ENCODE results near the gene RHOB.

The RHOB gene

GRCh38 chr2:20438334-20439192 is 8.3 kb upstream of the RHOB start:
- peak; percentile 94 for DNase-seq (ENCODE audit: low read depth)

DNA sequence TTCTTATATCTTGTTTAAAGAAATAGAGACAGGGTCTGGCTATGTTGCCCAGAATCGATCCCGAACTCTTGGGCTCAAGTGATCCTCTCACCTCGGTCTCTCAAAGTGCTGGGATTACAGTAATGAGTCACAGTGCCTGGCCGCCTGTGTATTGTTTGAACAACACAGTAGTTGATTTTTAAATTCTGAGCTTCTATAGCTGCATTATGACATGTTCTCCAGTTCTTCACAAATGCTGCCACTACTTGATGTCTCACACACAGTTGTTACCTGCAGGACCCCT is 7.7 kb upstream of the RHOB start:
- DNase-seq (ENCODE audit: low read depth): peak; percentile 30

GRCh38 chr2:20439503-20439902 is 7.4 kb upstream of the RHOB start:
- peak; percentile 45 for DNase-seq (ENCODE audit: low read depth)

DNA sequence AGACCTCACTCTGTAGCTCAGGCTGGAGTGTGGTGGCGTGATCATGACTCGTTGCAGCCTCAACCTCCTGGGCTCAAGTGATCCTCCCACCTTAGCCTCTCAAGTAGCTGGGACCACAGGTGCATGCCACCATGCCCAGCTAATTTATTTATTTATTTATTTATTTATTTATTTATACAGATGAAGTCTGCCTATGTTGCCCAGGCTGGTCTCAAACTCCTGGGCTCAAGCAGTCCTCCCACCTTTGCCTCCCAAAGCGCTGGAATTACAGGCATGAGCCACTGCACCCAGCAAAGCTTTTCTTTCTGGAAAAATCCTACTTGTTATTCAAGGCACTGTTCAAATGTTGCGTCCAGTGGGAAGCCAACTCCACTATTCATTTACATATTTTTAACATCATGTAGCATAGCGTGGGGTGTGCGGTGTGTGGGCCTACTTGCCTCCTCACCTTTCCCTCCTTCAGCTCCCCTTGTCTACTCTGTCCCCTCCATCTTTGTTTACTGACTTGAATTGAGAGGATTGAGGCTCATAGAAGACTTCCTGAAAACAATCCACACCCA is 6.8 kb upstream of the RHOB start:
- no peak for DNase-seq (ENCODE audit: low read depth)

DNA sequence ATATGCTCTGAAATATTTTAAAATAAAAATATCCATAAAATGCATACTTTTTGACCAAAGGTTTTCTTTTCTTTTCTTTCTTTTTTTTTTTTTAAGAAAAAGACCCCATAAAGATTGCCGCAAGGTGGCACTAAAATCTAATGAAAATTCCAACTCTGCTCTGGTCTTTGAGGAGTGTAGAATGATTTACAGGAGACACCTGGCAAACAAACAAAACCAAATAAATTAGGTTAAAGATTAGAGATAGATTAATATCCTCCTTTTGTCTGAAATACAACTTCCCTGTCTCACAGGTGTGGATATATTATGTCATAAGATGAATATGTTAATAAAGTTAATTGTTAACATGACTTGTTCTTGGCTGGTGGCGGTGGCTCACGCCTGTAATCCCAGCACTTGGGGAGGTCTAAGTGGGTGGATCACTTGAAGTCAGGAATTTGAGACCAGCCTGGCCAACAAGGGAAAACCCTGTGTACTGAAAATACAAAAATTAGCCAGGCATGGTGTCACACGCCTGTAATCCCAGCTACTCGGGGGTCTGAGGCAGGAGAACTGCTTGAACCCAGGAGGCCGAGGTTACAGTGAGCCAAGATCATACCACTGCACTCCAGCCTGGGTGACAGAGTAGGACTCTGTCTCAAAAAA is 3.5 kb upstream of the RHOB start:
- DNase-seq (ENCODE audit: low read depth): peak; percentile 48

DNA sequence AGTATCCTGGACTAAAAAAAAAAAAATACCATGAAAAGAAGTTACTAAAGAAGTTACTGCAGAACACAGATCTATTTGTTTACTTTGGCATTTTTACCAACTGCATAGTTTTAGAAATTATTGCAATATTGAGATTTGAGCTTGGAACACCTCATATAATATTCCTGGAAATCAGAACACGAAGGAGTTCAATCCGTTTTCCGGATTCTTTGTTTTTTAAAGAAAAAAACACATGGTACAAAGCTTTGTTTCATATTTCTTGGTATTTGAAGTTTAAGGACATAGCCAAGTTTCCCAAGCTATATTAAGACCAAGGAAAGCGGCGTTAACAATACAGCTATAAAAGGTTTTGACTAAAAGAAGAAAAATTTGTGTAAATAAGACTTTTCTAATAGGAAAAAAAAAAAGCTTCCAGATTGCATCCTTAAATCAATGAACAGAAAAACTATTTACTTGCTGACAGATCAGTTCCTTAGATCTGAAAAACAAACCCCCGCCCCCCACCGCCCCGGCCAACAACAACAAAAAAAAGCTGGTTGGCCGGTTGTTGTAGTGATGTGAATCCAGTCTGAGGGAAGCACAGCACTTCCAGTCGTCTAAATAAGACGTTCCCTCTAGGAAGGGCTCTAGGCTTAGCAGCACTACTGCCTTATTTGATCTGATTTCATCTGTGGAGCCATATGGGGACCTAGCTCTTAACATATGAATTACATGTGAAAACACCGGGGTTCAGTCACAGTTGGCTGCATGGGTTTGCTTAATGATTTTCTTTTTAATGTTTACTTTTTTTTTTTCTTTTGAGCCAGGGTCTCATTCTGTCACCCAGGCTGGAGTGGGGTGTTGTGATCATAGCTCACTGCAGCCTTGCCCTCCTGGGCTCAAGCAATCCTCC is 2.5 kb upstream of the RHOB start:
- peak; percentile 90 for DNase-seq (ENCODE audit: low read depth)

GRCh38 chr2:20444993-20445910 is 1.6 kb upstream of the RHOB start:
- DNase-seq (ENCODE audit: low read depth): no peak

DNA sequence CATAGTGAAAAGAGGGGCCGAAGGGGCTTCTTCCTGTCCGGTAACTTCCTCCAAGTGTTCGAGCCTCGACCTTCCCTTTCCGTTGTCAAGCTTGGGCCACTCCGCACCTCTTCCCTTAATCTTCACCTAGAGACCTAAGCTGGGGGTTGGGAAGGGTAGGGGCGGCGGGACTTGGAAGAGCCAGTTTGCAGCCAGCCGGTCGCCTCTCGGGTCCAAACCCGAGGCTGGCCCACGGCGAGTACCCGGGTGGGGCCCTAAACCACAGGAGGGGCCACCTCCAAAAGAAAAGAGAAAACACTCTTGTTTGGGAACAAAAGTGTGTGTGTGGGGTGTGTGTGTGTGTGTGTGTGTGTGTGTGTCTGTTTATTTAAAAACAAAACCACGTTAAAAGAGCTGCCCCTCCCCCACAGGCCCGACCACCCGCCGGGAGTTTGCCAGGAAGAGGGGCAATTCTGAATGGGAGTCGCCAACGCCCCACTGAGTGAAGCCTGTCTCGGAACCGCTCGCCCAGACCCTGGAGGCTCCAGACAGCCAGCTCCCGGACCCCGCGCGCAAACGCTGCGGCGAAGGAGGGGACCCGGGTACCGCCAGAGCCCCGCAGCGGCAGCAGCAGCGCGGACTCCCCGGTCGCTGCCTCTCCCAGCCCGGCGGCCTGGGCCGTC is 488 bp upstream of the RHOB start:
- DNase-seq (ENCODE audit: low read depth): no peak

DNA sequence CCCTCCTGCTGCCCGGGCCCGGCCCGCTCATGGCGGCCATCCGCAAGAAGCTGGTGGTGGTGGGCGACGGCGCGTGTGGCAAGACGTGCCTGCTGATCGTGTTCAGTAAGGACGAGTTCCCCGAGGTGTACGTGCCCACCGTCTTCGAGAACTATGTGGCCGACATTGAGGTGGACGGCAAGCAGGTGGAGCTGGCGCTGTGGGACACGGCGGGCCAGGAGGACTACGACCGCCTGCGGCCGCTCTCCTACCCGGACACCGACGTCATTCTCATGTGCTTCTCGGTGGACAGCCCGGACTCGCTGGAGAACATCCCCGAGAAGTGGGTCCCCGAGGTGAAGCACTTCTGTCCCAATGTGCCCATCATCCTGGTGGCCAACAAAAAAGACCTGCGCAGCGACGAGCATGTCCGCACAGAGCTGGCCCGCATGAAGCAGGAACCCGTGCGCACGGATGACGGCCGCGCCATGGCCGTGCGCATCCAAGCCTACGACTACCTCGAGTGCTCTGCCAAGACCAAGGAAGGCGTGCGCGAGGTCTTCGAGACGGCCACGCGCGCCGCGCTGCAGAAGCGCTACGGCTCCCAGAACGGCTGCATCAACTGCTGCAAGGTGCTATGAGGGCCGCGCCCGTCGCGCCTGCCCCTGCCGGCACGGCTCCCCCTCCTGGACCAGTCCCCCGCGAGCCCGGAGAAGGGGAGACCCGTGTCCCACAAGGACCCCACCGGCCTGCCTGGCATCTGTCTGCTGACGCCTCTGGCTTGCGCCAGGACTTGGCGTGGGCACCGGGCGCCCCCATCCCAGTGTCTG is 767 bp downstream of the RHOB start:
- DNase-seq (ENCODE audit: low read depth): peak; percentile 46

- DNase-seq (ENCODE audit: low read depth): no peak
These were observed 1.5 kb downstream of the RHOB start for GRCh38 chr2:20448246-20448976.

- no peak for DNase-seq (ENCODE audit: low read depth)
These were observed 2.1 kb downstream of the RHOB start for GRCh38 chr2:20448977-20449306.

- DNase-seq (ENCODE audit: low read depth): no peak
These were observed 2.8 kb downstream of the RHOB start for GRCh38 chr2:20449501-20450200.

GRCh38 chr2:20450201-20450999 is 3.5 kb downstream of the RHOB start:
- peak; percentile 95 for DNase-seq (ENCODE audit: low read depth)

DNA sequence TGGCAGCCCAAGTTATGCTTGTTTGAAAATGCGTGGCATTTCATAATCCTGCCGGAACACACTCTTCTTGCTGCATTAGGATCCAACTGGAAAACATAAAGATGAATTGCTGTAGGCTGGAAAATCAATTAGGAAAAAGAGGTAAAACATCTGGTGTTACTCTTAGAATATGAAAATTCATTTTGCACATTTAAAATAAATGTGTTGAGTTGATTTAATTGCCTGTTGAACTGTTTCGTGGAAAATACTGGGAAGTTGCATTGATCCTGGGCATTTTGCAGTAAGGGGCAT is 4.1 kb downstream of the RHOB start:
- no peak for DNase-seq (ENCODE audit: low read depth)

DNA sequence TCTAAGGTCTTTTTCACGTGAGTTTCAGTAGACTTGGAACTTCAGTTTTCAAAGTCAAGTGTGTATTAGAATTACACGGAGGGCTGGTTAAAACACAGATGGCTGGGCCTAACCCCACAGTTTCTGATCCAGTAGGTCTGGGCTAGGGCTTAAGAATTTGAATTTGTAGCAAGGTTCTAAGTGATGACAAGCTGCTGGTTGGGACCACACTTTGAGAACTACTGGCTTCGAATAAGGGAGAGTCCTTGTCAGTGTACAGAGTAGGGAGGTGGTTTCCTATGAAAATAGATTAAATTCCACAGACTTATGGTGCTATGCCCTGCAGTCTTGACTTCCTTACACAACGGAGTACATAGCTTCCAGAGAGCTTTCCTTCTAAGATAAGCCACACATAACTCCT is 4.5 kb downstream of the RHOB start:
- DNase-seq (ENCODE audit: low read depth): no peak

DNA sequence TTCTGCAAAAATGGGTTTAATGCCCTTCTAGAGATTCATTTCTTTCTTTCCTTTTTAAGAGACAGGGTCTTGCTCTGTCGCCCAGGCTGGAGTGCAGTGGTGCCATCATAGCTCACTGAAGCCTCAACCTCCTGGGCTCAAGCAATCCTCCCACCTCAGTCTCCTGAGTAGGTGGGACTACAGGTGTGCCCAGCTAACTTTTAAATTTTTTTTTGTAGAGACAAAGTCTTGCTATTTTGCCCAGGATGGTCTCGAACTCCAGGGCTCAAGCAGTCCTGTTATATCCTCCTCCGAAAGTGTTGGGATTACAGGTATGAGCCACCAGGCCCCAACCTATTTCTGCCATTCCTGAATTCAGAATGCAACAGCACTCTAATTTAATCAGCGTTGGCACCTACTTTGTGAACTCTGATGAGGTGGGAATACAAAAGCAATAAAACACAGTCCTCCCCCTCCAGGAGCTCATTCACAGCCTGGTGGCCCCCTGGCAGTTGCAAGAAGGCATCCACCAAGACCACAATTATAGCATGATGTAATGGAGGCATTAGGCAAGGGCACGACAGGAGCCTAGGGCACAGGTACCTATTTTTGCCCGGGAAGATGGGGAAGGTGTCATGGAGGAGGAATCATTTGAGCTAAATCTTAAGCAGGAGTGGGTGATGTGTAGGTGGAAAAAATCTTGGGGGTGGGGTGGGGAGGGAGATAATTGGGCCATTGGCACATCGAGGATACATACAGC is 5.1 kb downstream of the RHOB start:
- no peak for DNase-seq (ENCODE audit: low read depth)

DNA sequence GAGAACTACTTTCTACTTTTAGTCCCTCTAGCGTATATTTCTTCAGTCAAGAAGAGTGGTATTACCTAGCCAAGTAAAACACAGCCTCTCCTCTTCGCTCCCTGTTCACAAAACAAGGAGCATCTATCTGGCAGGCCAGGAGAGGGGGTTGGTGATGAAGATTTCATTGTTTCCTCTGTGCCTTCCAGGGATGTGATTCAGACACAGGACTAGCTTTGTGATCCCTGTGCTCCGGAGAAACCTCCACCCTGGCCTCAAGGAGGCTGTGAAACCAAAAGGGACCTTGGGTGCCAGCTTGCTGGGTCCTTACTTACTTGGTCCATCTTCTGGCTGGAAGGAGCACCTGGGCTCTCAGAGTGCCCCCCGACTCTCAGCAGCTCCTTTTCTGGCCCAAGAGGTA is 5.7 kb downstream of the RHOB start:
- DNase-seq (ENCODE audit: low read depth): no peak

GRCh38 chr2:20453087-20453486 is 6.2 kb downstream of the RHOB start:
- no peak for DNase-seq (ENCODE audit: low read depth)

Data from fibroblast of gingiva (primary cell).